Ovary (tissue), 9 donors: Measurements from ENCODE around the gene CTDSP2. TPM values are rescaled to one million over a fixed set of nuclear protein-coding genes. Genes with fewer than 3 reads are reported as not detected.

ENCODE experiments used
- DNase-seq, 5 donors: peaks; one replicate each; pipeline ENCODE4 v3.0.0-alpha.2; 2019 to 2020
- H3K27ac ChIP-seq, 2 donors: fragments of 200-600 bp; one replicate each; pipeline versions ENCODE4 v1.5.1 to v1.8.0; 2019 to 2022
- H3K27me3 ChIP-seq: fragments of 200-600 bp; one replicate; pipeline ENCODE4 v1.8.0; 2022
- H3K36me3 ChIP-seq: fragments of 200-600 bp; sonication (generic); one replicate; pipeline ENCODE4 v1.5.1; 2019
- H3K4me1 ChIP-seq: one replicate; pipeline ENCODE4 v1.8.1; 2013; ENCODE audit warnings: mild to moderate bottlenecking, moderate library complexity; ENCODE audit not compliant: insufficient read depth
- H3K4me3 ChIP-seq: fragments of 200-600 bp; sonication (generic); one replicate; pipeline ENCODE4 v1.5.1; 2017
- H3K9me3 ChIP-seq, 2 donors: fragments of 200-600 bp in 1 of 2; sonication (generic) in 1 of 2; one replicate each; pipeline versions ENCODE4 v1.5.1 to v1.8.1; 2013 to 2019; ENCODE audit warnings: mild to moderate bottlenecking in 1 of 2, moderate library complexity in 1 of 2
- EP300 ChIP-seq: sonication (generic); formaldehyde crosslinking; IDR thresholded peaks from one replicate; pipeline ENCODE4 v1.6.1; 2017; ENCODE audit warnings: antibody characterized with exemption
- POLR2A ChIP-seq: fragments of 450-650 bp; IDR thresholded peaks from one replicate; pipeline ENCODE4 v1.6.1; 2017; ENCODE audit warnings: antibody characterized with exemption, mild to moderate bottlenecking, moderate library complexity
- WGBS, 3 donors: extraction: QIAGEN DNeasy Blood & Tissue Kit in 1 of 3; methylation state at CpG; one replicate each; pipeline versions ENCODE4 v1.1.5 to v1.1.7; 2013 to 2017; 5-methylcytosine and 5-hydroxymethylcytosine counted together
- intact Hi-C, 4 donors: fragments of 100-400 bp; cut with DNase I; formaldehyde crosslinking; loops; one replicate each; pipeline versions ENCODE4 v1.11.0 to v1.15.1; 2022 to 2023
- polyA plus RNA-seq, 2 donors: library from polyadenylated mRNA; stranded (reverse); fragments of 200-250 nt in 1 of 2; fragments of 350-450 nt in 1 of 2; fragmentation: Illumina TruSeq in 1 of 2; extraction: RNeasy Lipid Tissue Mini Kit (QIAGEN cat#74804) in 1 of 2; gene quantifications; one replicate each; pipeline ENCODE4 v1.2.3, GENCODE V29; 2013 to 2014
- total RNA-seq, 7 donors: library from RNA; depleted of rRNA in 2 of 7; stranded (reverse); fragments of >200 nt in 2 of 7; fragmentation: NEBNext Ultra II Directional in 3 of 7; extraction: Animal tissue kit (Norgen Biotek cat#: 25700) in 3 of 7; gene quantifications; one replicate each; pipeline versions ENCODE4 v1.1.0 to v1.2.4, GENCODE V29; 2016 to 2023
- TF ChIP-seq, protein P1 (sequence below), 3 donors: fragments of 450-650 bp in 2 of 3; fragments of 200-600 bp in 1 of 3; IDR thresholded peaks; one replicate each; pipeline versions ENCODE4 v1.5.1 to v1.8.0; 2016 to 2022; ENCODE audit warnings: antibody characterized with exemption in 3 of 3, mild to moderate bottlenecking in 1 of 3
- donor health status: DM: no; HTN: no; CAD: no; lungs with moderate emphysema.
- donor health status: DM: no; HTN: no; CAD: no.
- donor health status: Bipolar disorder and iron deficiency.
- donor health status: DM: yes; HTN: yes; CAD: no.
- donor health status: DM: no; HTN: no; CAD: no.
- donor health status: DM: yes; HTN: yes; CAD: no.

Gene CTDSP2
- total and polyA plus RNA-seq, 9 donors: 73.1 to 212 (median 166) TPM

DNA sequence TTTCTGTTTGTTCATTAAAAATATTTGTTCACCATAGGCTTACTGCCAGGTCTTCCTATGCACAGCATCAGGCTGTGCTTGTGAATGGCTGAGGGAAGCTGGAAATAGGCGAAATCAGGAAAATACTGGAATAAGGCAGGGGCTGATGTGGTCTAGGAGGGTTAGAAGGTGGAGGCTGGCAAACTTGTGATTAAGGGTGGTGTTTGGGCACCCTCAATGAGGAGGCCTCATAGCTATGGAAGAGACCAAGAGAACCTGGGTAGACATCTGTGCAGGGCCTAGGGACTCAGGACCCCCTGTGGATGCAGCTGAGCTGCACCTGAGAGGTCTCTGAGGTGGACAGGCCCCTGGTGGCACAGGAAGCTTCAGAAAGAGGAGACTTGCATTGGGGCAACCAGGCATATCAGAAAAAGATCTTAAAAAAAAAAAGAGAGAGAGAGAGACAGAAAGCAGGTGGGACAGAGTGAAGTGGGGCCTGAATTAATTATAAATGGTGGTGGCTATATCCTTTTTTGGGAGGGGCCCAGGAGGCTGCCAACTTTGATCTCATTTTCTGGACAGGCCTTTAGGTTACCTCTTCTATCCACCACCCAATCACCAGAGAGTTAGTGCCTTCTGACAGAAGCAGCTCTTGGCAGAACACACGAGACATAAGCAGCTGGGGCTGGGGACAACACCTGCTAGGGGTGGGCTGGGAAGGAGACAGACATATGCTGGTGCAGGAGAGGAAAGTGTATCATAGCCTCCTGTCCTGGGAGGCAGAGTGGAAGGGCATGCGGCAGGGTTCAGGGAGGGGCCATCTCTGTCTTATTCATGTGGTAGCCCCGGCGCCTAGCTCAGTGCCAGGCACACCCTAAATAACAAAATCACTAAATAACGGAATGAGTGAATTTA lies 48.1 kb upstream of the CTDSP2 start:
- DNase-seq: peak in 2 of 5 donors; percentile 34 to 45
- TF ChIP-seq, protein P1, sequence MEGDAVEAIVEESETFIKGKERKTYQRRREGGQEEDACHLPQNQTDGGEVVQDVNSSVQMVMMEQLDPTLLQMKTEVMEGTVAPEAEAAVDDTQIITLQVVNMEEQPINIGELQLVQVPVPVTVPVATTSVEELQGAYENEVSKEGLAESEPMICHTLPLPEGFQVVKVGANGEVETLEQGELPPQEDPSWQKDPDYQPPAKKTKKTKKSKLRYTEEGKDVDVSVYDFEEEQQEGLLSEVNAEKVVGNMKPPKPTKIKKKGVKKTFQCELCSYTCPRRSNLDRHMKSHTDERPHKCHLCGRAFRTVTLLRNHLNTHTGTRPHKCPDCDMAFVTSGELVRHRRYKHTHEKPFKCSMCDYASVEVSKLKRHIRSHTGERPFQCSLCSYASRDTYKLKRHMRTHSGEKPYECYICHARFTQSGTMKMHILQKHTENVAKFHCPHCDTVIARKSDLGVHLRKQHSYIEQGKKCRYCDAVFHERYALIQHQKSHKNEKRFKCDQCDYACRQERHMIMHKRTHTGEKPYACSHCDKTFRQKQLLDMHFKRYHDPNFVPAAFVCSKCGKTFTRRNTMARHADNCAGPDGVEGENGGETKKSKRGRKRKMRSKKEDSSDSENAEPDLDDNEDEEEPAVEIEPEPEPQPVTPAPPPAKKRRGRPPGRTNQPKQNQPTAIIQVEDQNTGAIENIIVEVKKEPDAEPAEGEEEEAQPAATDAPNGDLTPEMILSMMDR (IDR thresholded peaks at IDR 0.05): no peak
- TF ChIP-seq POLR2A (no peak), EP300 (no peak)
- no peaks in the 10 kb centered on the region for H3K27me3 ChIP-seq
- peak overlapping the region; percentile 76 to 100 for H3K27ac ChIP-seq
- WGBS, 3 donors: 56 to 68% (median 64%) methylated on average over 6 of the region's 6 CpGs
- H3K9me3 ChIP-seq: no peaks in the 10 kb centered on the region
- intact Hi-C loops: loop anchor here (2.0 to 5.0 kb wide), 4 partner anchors 47 to 62 kb away; partner anchors contain the start of gene CTDSP2 (in 2 of the 4)
- no peaks in the 10 kb centered on the region for H3K36me3 ChIP-seq
- H3K4me1 ChIP-seq: peaks cover 55% of the 10 kb centered on the region
- H3K4me3 ChIP-seq: peak overlapping the region; percentile 17

DNA sequence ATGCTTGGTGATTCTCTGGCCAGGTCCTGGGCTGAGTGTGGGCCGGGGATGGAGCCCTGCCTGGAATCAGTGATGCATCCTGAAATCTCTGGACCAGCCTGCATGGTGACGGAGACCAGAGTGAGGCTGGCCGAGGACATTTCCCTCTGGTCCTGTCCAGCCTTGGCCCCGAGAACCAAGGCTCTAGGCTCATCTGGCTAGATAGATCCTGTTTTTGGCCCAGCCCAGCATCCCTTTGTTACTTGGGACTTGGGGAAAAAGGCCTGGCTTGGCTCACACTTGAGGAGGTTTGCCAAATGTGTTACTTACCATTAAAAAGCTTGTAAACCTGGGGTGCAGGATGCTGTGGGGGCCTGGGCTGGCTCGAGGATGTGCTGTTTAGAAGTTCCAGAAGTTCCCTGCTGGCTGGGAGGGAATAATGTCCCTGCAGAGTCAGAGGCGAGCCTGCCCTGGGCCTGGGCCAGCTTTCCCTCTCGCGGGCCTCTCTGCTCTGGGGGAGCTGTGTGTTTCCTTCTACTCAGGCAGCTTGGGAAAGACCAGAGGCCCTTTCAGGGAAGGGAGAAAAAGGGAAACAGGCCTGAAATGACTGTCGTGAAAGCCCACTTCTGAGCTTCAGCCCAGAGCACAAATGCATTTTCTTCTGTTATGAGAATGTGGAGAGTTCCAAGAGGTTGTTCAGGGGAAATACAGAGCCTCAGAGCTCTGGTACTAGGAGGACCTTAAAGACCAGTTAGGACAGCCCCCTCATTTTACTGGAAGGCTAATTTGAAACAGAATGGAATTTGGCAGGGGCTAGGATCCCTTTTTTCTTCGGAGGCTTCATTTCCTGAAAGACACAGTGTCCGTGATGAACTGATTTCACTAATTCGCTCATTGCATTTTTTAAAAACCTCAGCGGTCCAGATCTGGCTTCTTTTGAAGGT lies 47.2 kb upstream of the CTDSP2 start:
- DNase-seq: peak; percentile 96 to 98 (median 97)
- WGBS, 3 donors: 3 to 7% (median 4%) methylated on average over 13 of the region's 13 CpGs
- Histone ChIP-seq H3K27me3 (no peaks in the 10 kb centered on the region), H3K4me1 (peaks cover 58% of the 10 kb centered on the region), H3K27ac (peak overlapping the region; percentile 76 to 100), H3K9me3 (no peaks in the 10 kb centered on the region), H3K36me3 (no peaks in the 10 kb centered on the region), H3K4me3 (peak overlapping the region; percentile 17)
- intact Hi-C loops: loop anchor here in 2 of 4 donors (2.0 to 5.0 kb wide), 2 partner anchors 46 to 49 kb away; partner anchors contain the start of gene CTDSP2 (in 1 of the 2)
- peak; percentile 27 for TF ChIP-seq POLR2A
- peak; percentile 22 for TF ChIP-seq EP300
- TF ChIP-seq, protein P1 (IDR thresholded peaks at IDR 0.05): peak; percentile 8 to 24 (median 8)

DNA sequence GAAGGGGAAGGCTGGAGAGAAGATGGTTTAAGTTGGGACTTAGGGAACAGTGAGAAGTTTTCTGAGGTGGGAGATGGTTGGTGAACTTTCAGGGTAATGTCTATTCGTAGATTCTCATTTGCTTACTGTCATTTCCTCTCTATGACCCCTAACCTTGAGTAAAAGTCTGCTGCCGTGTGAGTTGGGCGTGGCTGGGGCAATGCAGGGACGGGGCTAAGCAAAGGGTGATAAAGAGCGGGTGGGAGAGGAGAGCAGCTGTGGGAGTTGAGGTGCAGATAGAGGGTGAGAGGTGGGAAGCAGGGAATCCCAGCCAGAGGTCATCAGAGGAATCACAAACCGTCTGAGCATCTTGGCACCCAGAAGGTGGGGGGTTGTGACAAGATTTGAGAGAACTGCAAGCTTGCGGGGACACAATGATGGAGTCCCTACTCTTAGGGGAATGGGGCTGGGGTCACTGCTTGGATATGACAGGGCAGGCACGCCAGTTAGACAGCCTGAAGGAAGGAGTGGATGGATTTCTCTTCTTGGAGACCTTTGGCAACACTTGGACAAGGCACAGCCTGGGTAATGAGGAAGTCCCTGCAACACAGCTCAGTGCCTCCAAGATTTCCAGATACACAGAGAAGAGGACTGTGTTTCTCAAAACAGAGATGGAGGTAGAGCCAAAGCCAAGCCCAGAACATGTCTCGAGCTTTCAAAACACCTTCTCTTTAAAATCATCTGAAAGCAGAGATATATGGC lies 45.9 kb upstream of the CTDSP2 start:
- DNase-seq: peak in 1 of 5 donors; percentile 27
- H3K36me3 ChIP-seq: no peaks in the 10 kb centered on the region
- whole genome bisulfite sequencing, 3 donors: 57 to 60% (median 57%) methylated on average over 9 of the region's 9 CpGs
- intact Hi-C loops: loop anchor here in 1 of 4 donors (5.0 kb wide), 1 partner anchor 45 kb away; the partner anchor contains the start of gene CTDSP2
- H3K4me3 ChIP-seq: no peak overlapping the region
- peak overlapping the region; percentile 69 to 100 for H3K27ac ChIP-seq
- no peaks in the 10 kb centered on the region for H3K9me3 ChIP-seq
- TF ChIP-seq EP300 (no peak), POLR2A (no peak)
- TF ChIP-seq, protein P1 (IDR thresholded peaks at IDR 0.05): no peak
- H3K4me1 ChIP-seq: peaks cover 56% of the 10 kb centered on the region
- H3K27me3 ChIP-seq: no peaks in the 10 kb centered on the region
